NT2/D1 (cell line): ENCODE results near the gene GPR39.

ENCODE experiments used
- SUZ12 ChIP-seq: IDR thresholded peaks from 2 replicates; pipeline ENCODE4 v1.6.1; 2011; ENCODE audit not compliant: insufficient read length, insufficient read depth; ENCODE audit errors: extremely low read depth
- YY1 ChIP-seq: IDR thresholded peaks from 2 replicates; pipeline ENCODE4 v1.6.1; 2011; ENCODE audit not compliant: insufficient read length, insufficient read depth
- ZNF274 ChIP-seq: IDR thresholded peaks from 2 replicates; pipeline ENCODE4 v1.6.1; 2011; ENCODE audit warnings: mild to moderate bottlenecking, low read depth, low read length

DNA sequence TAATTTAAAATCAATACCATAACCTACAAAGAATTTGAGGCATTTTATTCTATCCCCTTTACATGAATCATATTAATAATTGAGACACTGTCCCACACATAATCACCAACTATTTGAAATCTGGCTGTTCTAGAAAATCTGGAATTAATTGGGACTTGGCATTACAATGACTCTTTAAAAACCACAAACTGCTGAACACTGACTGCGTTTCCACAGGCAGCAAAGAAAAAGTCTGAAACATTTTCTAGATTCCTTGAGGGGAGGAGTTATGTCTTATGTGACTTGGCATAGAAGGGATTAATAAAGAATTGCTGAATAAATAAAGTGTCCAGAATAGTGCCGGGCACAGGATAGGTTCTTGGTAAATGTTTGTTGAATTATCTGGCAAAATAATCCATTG is 61.4 kb downstream of the GPR39 start:
- no peak for TF ChIP-seq SUZ12
- TF ChIP-seq YY1 = no peak
- no peak for TF ChIP-seq ZNF274
